NCI-H146 treated with DMSO at 0.1 percent for 48 hours (cell line): ENCODE data around the gene HEXD.
"Not testable (repeated sequence)": the region's sequence is repeated elsewhere in the genome, so short reads cannot be mapped to it uniquely, and the experiment has no call there.

Experiments used
- DNase-seq: peaks from one replicate; lab custom pipeline; 2025; ENCODE audit not compliant: unreplicated experiment; lab: John Stamatoyannopoulos, UW

The HEXD gene

DNA sequence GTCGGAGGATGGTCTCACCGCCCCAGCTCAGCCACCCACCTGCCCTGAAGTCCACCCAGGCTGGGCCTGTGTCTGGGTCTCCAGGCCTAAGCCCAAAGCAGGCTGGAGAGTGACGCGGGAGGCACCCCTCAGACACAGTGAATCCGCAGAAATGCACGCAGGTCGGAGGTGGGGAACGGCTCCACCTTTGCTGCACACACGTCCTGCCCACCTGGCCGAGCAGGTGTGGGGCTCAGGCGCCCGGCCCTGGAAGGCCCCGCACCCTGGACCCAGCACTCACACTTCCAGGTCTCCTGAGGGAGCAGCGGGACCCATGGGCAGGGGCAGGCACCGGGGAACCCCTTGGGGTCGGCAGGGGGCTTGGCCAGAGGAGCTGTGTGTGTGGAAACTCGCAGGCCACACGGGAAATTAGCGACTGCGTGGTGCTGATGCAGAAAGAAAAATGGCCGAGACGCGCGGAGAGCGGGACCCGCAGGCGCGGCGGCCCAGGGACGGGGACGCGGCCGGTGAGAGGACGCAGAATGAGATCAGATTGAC lies 21.8 kb downstream of the HEXD start:
- no peak for DNase-seq

DNA sequence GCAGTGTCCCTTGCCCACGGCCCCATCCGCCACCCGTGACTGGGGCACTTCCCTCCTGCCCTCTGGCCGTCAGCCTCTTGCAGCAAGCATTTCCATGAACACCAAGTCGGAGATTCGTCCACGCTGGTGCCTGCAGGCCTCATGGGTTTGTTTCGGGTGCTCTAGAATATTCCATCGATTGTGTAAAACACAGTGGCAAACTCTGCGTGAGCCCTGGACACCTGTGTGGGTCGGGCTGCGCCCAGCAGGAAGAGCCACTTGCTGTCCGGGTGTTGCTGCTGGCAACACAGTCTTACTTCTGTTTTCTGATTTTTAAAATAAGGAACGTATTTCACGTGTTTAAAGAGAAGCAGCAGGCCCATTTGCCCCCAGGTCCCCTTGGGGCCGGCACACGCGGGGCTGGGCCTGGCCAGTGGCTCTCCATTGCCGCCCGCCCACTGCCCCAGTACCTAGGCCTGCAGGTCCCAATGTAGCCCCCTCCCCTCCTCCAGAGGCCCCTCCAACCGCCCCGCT lies 22.4 kb downstream of the HEXD start:
- DNase-seq = no peak

DNA sequence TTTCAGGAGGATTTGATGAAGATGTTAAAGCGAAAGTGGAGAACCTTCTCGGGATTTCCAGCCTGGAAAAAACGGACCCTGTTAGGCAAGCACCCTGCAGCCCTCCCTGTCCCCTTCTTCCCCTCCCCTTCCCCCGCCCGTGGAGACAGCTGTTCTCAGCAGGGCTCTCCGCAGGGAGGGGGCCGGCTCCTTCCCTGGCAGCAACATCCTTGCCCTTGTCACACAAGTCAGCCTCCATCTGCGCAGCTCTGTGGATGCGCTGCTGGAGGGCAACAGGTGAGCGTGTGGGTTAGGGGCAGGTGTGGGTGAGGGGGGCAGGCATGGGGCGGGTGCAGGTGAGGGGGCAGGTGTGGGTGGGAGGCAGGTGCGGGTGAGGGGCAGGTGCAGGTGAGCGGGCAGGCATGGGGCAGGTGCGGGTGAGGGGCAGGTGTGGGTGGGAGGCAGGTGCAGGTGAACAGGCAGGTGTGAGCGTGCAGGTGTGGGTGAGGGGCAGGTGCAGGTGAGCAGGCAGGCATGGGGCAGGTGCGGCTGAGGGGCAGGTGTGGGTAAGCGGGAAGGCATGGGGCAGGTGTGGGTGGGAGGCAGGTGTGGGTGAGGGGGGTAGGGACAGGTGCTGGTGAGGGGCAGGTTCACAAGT lies 23.0 kb downstream of the HEXD start:
- DNase-seq = no peak

DNA sequence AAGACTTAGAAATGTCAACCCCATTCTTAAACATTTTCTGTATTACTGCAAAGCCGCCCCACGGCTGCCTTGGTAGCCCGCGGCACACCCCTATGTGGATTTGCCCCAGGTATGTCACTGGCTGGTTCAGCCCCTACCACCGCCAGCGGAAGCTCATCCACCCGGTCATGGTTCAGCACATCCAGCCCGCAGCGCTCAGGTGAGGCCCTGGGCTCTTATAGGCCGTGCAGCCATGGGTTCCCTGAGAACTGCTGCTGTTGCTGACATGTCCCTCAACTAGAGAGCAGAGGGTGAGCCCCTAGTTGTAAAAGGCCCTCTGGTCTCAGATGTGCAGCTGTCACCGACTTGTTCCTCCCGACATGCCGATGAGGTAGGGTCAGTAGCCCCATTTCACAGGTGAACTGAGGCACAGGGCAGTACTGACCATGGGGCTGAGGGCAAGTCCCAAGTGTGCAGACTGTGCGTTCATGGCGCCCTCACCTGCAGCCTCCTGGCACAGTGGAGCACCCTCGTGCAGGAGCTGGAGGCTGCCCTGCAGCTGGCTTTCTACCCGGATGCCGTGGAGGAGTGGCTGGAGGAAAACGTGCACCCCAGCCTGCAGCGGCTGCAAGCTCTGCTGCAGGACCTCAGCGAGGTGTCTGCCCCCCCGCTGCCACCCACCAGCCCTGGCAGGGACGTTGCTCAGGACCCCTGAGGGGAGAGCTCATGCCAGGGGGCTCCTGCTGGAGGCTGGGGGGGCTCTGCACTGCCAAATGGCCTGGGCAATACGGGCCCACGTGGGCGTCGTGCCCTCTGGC lies 23.7 kb downstream of the HEXD start:
- DNase-seq = no peak

DNA sequence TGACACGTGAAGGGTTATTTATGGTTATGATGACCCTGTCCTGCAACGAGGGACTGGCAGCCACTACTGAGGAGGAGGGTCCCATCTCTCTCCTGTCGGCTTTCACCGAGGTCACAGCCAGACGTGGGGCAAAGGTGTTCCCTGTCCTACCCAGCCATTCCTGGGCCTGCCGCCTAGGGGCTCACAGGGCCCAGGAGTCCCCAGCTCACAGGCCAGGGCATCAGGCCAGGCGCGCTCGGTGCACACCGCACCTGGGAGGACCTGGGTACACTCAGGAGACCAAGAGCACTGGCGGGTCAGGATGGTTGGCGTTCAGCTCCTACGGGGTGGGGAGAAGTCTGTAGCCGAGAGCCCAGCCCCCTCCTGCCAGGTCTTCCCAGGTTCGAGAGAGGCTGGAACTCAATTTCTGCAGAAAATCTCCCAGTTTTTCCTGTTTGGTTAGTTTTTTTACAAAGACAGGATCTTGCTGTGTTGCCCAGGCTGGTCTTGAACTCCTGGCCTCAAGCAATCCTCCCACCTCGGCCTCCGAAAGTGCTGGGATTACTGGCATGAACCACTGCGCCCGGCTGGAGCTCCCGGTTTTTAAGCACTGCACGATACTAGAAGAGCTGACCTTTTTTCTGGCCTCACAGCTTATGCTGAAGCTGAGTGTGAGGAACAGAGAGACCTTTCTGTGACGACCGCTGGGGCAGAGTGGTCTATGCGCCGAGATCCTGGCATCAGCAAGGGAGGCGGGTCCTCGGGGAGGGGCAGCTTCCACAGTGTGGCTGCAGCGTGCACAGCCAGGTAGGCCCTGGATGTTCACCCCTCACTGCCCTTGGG lies 24.7 kb downstream of the HEXD start:
- no peak for DNase-seq

DNA sequence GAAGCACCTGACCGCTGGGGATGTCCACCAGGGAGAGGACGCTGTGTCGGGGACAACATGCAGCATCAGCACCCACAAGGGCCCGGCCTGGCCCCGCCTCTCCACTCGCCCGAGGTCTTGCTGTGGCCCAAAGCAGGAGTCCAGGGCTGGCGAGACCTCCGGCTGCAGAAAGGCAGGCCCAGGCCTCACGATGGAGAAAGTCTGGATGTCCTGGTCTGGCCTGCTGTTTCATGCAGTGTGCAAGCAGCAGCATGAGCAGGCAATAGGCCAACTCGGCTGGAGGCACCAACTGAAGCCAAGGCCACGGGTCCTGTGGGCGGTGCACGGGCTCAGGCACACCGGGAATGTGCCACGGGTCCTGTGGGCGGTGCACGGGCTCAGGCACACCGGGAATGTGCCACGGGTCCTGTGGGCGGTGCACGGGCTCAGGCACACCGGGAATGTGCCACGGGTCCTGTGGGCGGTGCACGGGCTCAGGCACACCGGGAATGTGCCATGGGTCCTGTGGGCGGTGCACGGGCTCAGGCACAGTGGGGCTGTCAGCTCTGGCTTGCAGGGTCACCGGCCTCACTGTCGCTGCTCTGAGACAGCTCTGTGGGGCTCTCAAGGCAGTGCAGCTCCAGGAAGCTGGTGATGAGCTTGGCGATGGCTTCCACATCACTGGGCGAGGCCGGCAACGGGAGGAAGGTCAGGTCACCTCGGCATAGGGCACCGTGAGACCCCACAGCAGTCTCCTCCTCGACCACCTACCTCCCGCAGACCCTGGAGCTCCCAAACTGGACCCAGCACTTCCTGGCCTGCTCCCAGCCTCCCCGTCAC lies 25.5 kb downstream of the HEXD start:
- DNase-seq = no peak

DNA sequence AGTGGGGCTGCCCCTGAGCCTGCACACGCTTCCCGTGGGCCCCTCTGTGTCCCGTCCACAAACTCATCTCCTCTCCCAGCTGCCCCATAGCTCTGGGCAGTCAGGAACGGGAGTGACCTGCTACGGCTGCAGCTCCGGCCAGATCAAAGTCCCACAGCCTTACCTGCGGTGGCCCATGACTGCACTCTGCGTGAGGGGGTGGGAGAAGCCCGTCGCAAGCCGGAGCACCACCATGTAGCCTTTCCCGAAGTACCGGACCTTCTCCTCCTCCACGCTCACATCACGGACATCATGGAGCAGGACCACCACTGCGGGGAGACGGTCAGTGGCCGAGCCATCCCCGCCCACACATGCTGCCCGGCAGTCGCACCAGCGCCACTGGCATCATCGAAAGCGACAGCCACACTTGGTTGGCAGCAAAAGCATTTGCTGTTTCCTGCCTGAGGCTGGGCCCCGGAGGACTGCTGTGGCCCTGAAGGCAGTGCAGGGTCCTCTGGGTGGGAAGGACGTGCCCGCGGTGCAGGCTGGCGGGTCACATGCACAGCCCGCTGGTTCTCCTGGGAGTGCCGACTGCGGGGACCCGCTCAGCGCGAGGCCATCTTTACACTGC lies 26.2 kb downstream of the HEXD start:
- DNase-seq = no peak

DNA sequence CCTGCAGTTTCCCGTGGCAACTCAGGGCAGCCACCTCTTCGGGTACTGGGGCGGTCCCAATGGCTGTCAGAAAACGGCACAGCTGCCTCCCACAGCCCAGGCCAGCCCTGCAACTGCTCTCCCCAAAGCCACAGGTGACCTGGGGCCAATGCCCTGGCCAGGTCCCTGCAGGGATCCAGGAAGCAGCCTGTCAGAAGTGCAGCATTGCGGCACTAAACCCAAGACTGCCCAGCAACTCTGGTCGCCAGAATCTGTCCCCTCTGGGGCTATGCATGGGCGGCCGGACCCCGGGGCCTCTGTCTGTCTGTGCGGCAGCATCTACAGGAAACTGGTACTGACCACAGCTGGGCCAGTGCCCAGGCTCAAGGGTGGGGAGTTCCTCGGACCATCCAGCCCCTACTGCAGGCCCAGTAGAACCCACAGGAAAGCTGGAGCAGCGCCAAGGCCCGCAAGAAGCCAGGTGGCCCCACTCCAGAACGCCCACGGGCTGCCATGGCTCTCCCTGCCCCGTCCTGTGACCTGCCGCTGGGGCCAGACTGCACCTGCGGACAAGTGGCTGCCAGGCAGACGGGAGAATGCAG lies 26.9 kb downstream of the HEXD start:
- DNase-seq = no peak

DNA sequence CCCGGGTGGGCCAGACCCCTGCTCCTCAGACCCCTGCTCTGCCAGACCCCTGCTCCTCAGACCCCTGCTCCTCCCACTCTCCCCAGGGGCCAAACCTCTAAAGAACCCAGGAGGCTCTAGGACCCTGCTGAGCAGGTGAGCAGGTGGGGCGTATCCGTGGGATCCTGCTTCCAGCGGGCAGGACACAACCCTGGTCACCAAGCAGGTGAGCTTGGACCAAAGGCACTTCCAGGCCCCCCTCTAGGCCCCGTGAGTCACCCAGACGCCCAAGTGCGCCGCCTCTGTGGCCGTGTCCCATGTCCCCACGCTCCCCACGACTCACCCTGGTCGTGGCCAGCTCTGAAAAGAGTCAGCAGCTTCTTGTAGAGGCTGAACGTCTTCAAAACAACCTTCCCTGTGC lies 27.4 kb downstream of the HEXD start:
- DNase-seq = no peak

DNA sequence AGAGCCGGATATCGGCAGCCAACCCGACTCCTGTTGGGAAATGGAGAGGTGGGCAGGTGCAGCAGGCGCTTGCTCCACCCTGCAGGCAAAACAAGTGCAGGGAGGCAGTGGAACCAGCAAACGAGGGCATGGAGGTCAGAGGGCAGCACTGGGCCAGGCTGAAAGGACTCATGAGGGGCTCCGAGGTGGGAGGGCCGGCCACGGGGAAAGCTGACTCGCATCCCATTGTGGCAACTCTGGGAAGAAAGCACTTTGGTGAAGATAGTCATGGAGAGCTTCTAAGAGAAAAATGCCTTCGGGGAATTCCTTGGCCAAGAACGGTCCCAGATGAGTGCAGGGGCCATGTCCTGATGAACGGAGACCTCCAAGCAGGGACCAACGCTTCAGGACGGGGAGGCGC lies 28.0 kb downstream of the HEXD start:
- DNase-seq = no peak

DNA sequence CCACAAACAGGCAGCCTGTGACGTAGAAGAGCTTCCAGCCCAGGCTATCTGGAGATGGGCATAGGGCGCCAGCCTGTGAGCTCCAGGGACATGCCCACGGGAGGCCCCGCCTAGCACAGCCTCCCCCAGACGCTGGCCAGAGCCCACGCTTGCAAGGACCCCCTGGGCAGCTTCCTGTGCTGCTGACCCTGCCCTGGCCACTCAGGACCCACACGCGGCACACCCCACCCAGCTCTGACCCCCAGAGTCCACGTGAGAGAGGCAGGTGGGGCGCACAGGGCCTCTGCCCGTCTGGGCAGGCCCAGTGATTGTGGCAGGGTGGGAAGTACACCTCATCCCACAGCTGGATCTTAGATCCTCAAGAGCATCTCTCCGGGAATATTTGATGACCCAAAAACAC lies 28.5 kb downstream of the HEXD start:
- DNase-seq = no peak

DNA sequence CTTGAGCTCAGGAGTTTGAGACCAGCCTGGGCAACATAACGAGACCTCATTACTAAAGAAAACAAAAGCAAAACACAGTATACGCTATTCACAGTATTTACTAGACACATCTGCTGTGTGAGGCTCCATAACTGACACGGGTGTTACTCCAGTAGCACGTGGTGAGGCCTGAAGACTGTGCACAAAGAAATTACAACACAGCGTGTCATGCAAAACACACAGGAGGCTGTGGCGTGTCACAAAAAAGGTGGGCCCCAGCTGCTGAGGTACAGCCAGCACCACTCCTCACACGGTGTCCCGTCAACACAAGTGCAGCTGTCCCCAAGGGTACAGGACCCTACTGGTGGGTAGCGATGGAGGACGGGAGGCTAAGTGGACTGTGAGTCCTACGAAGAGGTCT lies 29.7 kb downstream of the HEXD start:
- DNase-seq = no peak

DNA sequence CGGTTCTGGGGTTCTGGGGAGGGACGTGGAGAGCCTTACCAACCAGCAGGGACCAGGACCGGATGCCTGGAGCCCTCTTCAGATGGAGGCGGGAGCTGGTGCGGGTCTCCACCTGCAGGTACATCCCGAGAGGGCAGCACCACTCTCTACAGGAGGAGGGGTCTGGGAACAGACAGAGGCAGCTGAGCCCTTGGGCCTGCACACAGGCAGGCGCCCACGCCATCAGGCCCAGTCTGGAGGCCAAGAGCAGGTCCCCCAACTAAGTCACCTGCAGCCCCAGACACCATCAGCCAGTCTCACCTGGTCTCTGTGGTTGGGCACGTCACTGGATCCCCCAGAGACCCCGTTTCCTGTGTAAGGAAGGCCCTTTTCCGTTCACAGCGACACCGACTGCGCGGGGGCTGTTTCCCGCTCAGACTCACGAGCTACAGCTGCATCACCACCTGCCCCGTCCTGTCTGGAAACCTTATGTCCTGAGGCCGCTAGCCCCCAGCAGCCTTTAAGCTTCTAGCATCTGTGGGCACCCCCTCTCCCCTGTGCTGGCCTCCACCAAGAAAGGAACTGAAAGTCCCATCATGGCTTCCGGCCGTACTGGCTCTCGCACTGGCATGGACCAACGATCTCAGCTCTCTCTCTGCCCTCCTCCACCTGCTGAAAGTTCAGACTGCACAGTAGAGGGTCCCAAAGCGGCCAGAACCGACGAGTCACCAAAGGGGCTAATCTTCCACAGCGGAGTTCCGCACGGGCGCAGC lies 31.2 kb downstream of the HEXD start:
- DNase-seq = no peak

DNA sequence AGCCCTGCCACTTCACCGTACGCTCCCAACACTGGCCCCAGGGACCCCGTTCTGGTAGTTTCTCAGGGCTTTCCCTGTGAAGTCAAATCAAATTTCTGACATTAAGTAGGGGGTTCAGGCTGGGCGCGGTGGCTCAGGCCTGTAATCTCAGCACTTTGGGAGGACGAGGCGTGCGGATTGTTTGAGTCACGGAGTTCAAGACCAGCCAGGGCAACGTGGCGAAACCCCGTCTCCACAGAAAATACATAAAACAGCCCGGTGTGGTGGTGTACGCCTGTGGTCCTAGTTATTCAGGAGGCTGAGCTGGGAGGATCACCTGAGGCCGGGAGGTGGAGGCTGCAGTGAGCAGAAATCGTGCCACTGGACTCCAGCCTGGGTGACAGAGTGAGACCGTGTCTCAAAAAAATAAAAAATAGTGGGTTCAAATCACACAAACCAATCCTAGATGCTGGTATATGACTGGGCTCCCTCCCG lies 31.8 kb downstream of the HEXD start:
- no peak for DNase-seq

DNA sequence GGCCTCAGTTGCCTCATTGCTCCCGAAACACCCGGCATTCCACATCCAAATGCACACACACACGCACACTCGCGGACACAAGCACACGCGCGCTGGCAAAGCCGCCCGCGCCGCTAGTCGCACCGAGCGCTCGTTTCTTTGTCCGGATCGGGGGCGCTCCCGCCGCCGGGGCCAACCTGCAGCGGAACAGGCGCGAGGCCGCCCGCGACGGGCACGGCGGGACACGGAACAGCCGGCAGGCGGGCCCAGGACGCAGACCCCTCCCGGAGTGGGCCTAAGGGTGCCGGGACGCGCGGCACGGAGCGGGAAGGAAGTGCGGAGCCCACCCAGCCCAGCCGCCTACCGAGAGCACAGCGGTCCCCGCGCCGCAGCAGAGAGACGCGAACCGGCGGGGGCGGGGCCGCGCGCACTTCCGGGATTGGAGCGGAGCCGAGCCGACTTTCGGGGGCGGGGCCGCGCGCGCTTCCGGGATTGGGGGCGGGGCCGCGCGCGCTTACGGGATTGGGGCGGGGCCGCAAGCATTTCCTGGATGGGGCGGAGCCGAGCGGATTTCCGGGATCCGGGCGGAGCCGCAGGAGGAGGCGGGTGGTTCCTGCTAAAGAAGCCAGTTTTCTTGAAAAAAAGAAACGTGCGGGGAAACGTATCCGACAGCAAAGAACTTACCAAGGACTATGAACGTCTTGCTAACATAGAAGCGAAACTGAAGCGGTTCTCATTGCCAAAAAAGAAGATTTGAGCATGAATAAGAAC lies 32.4 kb downstream of the HEXD start, which contains the start of gene CYBC1:
CYBC1 (minus strand) TSS at position 396 of the 750 bp plus-strand sequence. CDS start 1,498 bp downstream, outside the sequence.
- peak; percentile 80 for DNase-seq

DNA sequence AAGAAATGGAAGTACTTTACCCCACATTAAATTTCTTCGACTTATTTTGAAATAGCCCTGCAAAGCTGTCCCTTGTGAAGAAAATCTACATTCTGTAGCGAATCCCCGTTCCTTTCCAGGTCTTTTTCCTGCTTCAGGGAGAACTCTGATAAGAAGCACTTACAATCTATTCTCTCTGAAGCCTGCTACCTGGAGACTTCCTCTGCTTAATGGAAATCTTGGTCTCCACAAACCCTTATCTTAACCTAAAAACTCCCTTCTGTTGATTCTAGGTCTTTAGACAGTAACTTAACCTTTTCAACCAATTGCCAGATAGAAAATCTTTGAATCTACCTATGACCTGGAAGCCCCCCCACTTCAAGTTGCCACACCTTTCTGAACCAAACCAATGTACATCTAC lies 34.0 kb downstream of the HEXD start:
- no peak for DNase-seq

DNA sequence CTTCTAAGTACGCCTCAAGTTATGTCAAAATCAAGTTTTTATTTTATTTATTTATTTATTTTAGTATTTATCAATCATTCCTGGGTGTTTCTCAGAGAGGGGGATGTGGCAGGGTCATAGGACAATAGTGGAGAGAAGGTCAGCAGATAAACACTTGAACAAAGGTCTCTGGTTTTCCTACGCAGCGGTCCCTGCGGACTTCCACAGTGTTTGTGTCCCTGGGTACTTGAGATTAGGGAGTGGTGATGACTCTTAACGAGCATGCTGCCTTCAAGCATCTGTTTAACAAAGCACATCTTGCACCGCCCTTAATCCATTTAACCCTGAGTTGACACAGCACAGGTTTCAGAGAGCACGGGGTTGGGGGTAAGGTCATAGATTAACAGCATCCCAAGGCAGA lies 35.0 kb downstream of the HEXD start:
- not testable (repeated sequence) for DNase-seq

DNA sequence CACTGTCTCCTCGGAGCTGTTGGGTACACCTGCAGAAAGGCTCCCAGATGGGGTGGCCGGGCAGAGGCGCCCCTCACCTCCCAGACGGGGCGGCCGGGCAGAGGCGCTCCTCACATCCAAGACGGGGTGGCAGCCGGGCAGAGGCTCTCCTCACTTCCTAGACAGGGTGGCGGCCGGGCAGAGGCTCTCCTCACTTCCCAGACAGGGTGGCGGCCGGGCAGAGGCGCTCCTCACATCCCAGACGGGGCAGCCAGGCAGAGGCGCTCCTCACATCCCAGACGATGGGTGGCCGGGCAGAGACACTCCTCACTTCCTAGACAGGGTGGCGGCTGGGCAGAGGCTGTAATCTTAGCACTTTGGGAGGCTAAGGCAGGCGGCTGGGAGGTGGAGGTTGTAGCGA lies 35.6 kb downstream of the HEXD start:
- not testable (repeated sequence) for DNase-seq
